Calu3 (cell line): ENCODE data around the gene PEPD. TPM values are rescaled to one million over a fixed set of nuclear protein-coding genes. Genes with fewer than 3 reads are reported as not detected.
A peak's percentile ranks its signal among the peaks of the same experiment; 100 is the strongest.

ENCODE experiments used
- BruUV-seq: library from RNA; stranded (reverse); fragments of 400-500 nt; replicated peaks from 2 replicates; lab custom pipeline; 2021; lab: Mats Ljungman, UMichigan
- CTCF ChIA-PET: fragments of 300-600 bp; sonication (Branson Sonifier 250); formaldehyde crosslinking; loops from one replicate; lab custom pipeline; 2022; ENCODE audit warnings: antibody characterized with exemption; lab: Charles Lee
- DNase-seq: peaks from one replicate; pipeline ENCODE4 v3.0.0; 2022
- H3K27ac Mint-ChIP-seq: one replicate; pipeline ENCODE4 v1.8.0; 2022; ENCODE audit warnings: mixed read lengths; ENCODE audit not compliant: unreplicated experiment
- H3K27me3 Mint-ChIP-seq: one replicate; pipeline ENCODE4 v1.8.0; 2022; ENCODE audit warnings: mixed read lengths; ENCODE audit not compliant: unreplicated experiment
- H3K36me3 Mint-ChIP-seq: one replicate; pipeline ENCODE4 v1.8.0; 2022; ENCODE audit warnings: mild to moderate bottlenecking, moderate library complexity, mixed read lengths; ENCODE audit not compliant: insufficient read depth, unreplicated experiment
- H3K4me1 Mint-ChIP-seq: one replicate; pipeline ENCODE4 v1.8.0; 2022; ENCODE audit warnings: mild to moderate bottlenecking, low read depth, mixed read lengths; ENCODE audit not compliant: unreplicated experiment
- H3K4me3 Mint-ChIP-seq: one replicate; pipeline ENCODE4 v1.8.0; 2022; ENCODE audit warnings: mild to moderate bottlenecking, low read depth, moderate library complexity, mixed read lengths; ENCODE audit not compliant: unreplicated experiment
- H3K9me3 Mint-ChIP-seq: one replicate; pipeline ENCODE4 v1.8.0; 2022; ENCODE audit warnings: low read depth, mixed read lengths; ENCODE audit not compliant: unreplicated experiment
- intact Hi-C: fragments of 100-400 bp; cut with micrococcal nuclease; formaldehyde crosslinking; loops from one replicate; pipeline ENCODE4 v1.10.0; 2022; ENCODE audit not compliant: unreplicated experiment
- total RNA-seq: library from RNA; stranded (reverse); gene quantifications from 2 replicates; pipeline ENCODE4 v1.2.3, GENCODE V29; 2022
- TF ChIP-seq, protein P1 (sequence below): fragments of 200-600 bp; IDR thresholded peaks from one replicate; pipeline ENCODE4 v1.8.0; 2022; ENCODE audit warnings: antibody characterized with exemption; ENCODE audit not compliant: unreplicated experiment

PEPD gene
- total RNA-seq, 1 experiment from 2014 or later = 65.5 TPM

GRCh38 chr19:33373453-33374235, 147.9 kb downstream of the PEPD start, which contains the start of gene CEBPG:
Gene CEBPG (plus strand): TSS chr19:33373709. CDS start chr19:33379240, 5,531 bp downstream.
- Mint-ChIP-seq H3K4me1 (peaks cover 25% of the 10 kb centered on the region), H3K4me3 (peak within 1 kb of the TSS; percentile 95), H3K27ac (peak within 1 kb of the TSS; percentile 97), H3K36me3 (peaks cover 56% of the 10 kb centered on the region), H3K27me3 (peaks cover 4% of the 10 kb centered on the region), H3K9me3 (no peaks in the 10 kb centered on the region)
- CTCF ChIA-PET = interaction anchor here (0.5 to 1.2 kb wide), 4 partner anchors 11 to 1000 kb away, joined by 3 to 5 read pairs (median 4); no protein-coding TSS in a partner anchor
- DNase-seq = peak; percentile 98
- no TSS peak for BruUV-seq
- TF ChIP-seq, protein P1, sequence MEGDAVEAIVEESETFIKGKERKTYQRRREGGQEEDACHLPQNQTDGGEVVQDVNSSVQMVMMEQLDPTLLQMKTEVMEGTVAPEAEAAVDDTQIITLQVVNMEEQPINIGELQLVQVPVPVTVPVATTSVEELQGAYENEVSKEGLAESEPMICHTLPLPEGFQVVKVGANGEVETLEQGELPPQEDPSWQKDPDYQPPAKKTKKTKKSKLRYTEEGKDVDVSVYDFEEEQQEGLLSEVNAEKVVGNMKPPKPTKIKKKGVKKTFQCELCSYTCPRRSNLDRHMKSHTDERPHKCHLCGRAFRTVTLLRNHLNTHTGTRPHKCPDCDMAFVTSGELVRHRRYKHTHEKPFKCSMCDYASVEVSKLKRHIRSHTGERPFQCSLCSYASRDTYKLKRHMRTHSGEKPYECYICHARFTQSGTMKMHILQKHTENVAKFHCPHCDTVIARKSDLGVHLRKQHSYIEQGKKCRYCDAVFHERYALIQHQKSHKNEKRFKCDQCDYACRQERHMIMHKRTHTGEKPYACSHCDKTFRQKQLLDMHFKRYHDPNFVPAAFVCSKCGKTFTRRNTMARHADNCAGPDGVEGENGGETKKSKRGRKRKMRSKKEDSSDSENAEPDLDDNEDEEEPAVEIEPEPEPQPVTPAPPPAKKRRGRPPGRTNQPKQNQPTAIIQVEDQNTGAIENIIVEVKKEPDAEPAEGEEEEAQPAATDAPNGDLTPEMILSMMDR = no peak
- intact Hi-C loops = loop anchor here (5.0 kb wide), 1 partner anchor 71 kb away; the partner anchor contains the start of gene CEBPA

GRCh38 chr19:33370783-33371182, 150.8 kb downstream of the PEPD start:
- intact Hi-C loops = loop anchor here (5.0 kb wide), 1 partner anchor 68 kb away; the partner anchor contains the start of gene CEBPA
- peaks cover 33% of the 10 kb centered on the region for H3K27me3 Mint-ChIP-seq
- H3K4me3 Mint-ChIP-seq = no peak overlapping the region
- H3K27ac Mint-ChIP-seq = no peak overlapping the region
- CTCF ChIA-PET = no interaction called here
- BruUV-seq = no TSS peak
- H3K36me3 Mint-ChIP-seq = peaks cover 38% of the 10 kb centered on the region
- H3K4me1 Mint-ChIP-seq = peaks cover 9% of the 10 kb centered on the region
- no peak for DNase-seq
- TF ChIP-seq, protein P1 = no peak
- no peaks in the 10 kb centered on the region for H3K9me3 Mint-ChIP-seq

DNA sequence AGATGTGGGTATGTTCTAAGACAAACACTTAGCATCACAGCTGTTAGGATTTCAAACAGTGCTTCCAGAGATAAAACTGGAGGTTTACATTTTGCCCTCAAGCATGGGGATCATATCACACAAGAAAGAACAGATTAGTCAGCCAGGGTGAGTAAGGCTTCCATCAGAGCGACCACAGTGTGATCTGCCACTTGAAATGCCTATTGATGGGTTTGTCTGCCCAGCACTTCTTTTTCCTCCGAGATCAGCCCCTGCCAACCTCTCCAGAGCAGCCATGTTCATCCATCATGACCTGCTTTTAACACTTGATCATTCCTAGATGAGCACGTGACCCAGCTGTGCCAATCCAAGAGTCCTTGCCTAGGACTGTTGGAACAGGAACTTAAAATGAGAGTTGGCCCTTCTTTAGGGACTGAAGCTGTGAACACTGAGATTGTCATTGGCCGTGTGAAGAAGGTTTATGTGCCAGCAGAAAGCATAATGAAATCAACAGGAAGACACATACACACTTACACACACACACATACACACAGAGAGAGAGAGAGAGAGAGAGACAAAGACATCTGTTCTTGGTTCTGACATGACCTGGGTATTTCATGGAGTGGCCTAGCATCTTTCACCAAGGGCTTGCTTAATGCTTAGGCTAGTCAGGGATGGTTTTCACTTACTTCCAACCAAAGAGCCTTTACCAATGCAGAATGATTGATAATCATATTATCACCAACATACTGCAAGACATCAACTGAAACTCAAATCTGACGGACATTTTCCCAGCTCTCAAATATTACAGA, 153.3 kb downstream of the PEPD start:
- no TSS peak for BruUV-seq
- H3K9me3 Mint-ChIP-seq = no peaks in the 10 kb centered on the region
- CTCF ChIA-PET = no interaction called here
- DNase-seq = no peak
- peaks cover 12% of the 10 kb centered on the region for H3K36me3 Mint-ChIP-seq
- peaks cover 58% of the 10 kb centered on the region for H3K27me3 Mint-ChIP-seq
- intact Hi-C loops = no loop called here
- TF ChIP-seq, protein P1 = no peak
- H3K4me3 Mint-ChIP-seq = no peak overlapping the region
- H3K4me1 Mint-ChIP-seq = no peaks in the 10 kb centered on the region
- no peak overlapping the region for H3K27ac Mint-ChIP-seq

- TF ChIP-seq, protein P1 = no peak
- no peaks in the 10 kb centered on the region for H3K36me3 Mint-ChIP-seq
- CTCF ChIA-PET = no interaction called here
Measured at GRCh38 chr19:33366897-33367296, 154.7 kb downstream of the PEPD start.

More at GRCh38 chr19:33366897-33367296, 154.7 kb downstream of the PEPD start:
- no peak overlapping the region for H3K4me3 Mint-ChIP-seq
- intact Hi-C loops = no loop called here
- H3K4me1 Mint-ChIP-seq = no peaks in the 10 kb centered on the region
- no TSS peak for BruUV-seq
- H3K27me3 Mint-ChIP-seq = peaks cover 72% of the 10 kb centered on the region
- no peak for DNase-seq
- H3K9me3 Mint-ChIP-seq = no peaks in the 10 kb centered on the region
- no peak overlapping the region for H3K27ac Mint-ChIP-seq
